Measurements from ENCODE around the gene ZNF80.
"Not testable (repeated sequence)": the region's sequence is repeated elsewhere in the genome, so short reads cannot be mapped to it uniquely, and the experiment has no call there.

Gene ZNF80

DNA sequence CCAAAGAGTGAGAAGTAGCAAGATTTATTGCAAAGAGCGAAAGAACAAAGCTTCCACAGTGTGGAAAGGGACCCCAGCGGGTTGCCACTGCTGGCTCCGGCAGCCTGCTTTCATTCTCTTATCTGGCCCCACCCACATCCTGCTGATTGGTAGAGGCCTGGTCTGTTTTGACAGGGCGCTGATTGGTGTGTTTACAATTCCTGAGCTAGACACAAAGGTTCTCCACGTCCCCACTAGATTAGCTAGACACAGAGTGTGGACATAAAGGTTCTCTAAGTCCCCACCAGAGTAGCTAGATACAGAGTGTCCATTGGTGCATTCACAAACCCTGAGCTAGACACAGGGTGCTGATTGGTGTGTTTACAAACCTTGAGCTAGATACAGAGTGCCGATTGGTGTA lies at the start of gene ZNF80:
Gene ZNF80 (minus strand): TSS at position 101 of the 400 bp plus-strand sequence. CDS start 504 bp downstream, outside the sequence.
- not testable (repeated sequence) for DNase-seq

DNA sequence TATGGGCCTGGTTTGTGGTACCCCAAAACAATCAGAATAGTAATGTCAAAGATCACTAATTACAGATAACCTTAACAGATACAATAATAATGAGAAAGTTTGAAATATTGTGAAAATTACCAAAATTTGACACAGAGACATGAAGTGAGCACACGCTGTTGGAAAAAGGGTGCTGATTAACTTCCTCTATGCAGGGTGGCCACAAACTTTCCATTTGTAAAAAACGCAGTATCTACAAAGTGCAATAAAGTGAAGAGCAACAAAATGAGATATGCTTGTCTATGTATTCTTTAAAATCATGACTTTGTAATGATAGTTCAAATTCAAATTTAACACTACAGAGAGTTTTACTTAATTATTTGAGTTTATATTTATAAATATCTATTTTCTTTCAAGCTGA lies 48.9 kb upstream of the ZNF80 start:
- DNase-seq, result no peak

DNA sequence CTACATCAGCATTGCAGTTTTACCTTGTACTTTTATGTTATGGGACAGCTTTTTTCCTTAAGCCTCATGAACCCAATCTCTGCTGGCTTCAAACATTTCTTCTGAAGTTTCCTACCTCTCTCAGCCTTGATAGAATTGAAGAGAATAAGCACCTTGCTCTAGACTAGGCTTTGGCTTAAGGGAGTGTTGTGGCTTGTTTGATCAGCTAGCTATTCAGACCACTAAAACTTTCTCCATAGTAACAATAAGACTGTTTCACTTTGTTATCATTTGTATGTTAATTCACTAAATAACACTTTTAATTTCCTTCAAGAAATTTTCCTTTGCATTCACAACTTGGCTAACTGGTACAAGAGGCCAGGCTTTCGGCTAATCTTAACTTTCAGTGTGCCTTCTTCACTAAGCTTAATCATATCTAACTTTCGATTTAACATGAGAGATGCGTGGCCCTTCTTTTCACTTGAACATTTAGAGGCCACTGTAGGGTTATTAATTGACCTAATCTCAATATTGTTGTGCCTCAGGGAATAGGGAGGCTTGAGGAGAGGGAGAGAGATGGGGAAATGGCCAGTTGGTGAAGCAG lies 48.4 kb upstream of the ZNF80 start:
- no peak for DNase-seq

DNA sequence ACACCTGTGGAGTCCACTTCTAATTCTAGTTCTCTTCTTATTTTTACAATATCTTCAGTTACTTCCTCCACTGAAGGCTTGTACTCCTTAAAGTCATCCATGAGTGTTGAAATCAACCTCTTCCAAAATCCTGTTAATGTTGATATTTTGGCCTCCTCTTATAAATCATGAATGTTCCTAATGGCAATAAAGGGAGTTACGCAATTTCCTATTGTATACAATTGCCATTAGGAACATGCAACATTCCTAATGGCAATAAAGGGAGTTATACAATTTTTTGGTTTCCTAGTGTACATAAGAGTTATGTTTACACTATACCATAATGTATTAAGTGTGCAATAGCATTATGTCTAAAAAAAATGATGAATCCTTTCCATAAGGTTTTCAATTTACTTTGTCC lies 47.3 kb upstream of the ZNF80 start:
- no peak for DNase-seq

DNA sequence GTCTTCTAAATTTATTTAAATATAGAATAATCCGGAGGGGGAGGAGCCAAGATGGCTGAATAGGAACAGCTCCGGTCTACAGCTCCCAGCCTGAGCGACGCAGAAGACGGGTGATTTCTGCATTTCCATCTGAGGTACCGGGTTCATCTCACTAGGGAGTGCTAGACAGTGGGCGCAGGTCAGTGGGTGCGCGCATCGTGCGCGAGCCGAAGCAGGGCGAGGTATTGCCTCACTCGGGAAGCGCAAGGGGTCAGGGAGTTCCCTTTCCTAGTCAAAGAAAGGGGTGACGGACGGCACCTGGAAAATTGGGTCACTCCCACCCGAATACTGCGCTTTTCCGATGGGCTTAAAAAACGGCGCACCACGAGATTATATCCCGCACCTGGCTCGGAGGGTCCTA lies 39.5 kb upstream of the ZNF80 start:
- DNase-seq, result not testable (repeated sequence)

DNA sequence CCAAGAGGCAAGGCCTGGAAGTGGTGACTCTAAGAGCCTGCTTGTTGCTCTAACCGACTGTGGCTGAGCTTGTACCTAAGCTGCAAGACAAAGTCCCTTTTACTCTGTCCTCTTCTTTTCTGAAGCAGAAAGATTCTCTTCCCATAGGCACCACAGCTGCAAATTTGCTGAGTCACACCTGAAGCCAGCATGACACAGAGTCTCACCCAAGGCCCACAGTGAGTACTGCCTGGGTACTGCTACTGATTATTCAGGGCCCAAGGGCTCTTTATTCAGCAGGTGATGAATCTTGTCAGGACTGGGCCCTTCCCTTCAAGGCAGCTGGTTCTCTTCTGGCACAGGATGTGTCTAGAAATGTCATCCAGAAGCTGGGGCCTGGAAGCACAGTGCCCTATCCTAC lies 37.6 kb upstream of the ZNF80 start:
- DNase-seq, result no peak

DNA sequence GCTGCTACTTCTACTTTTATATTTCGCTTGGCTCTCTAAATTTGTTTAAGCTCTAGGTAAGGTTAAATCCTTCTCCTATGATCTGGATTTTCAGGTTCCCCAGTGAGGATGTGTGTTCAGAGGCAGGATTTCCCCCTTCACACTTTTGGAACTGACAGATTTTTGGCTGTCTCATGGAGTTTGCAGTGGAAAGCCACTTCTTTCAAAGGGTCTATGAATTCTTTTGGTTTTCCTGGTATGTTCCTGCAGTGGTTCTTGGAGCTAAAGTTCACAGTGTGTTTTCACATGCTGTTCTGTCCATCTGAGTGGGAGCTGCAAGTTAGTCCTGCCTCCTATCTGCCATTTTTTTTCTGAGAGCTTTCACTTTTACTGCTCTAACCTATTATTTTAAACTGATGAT lies 34.9 kb upstream of the ZNF80 start:
- DNase-seq, result no peak

DNA sequence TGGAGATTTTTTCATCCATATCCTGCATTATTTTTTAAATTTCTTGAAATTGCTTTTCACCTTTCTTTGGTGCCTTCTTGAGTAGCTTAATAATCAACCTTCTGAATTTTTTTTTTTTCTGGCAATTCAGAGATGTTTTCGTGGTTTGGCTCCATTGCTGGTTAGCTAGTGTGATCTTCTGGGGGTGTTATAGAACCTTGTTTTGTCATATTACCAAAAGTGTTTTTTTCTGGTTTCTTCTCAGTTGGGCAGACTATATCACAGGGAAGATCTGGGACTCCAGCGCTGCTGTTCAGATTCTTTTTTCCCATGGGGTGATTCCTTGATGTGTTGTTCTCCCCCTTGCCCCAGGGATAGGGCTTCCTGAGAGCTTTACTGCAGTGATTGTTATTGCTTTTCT lies 32.6 kb upstream of the ZNF80 start:
- DNase-seq, result no peak

DNA sequence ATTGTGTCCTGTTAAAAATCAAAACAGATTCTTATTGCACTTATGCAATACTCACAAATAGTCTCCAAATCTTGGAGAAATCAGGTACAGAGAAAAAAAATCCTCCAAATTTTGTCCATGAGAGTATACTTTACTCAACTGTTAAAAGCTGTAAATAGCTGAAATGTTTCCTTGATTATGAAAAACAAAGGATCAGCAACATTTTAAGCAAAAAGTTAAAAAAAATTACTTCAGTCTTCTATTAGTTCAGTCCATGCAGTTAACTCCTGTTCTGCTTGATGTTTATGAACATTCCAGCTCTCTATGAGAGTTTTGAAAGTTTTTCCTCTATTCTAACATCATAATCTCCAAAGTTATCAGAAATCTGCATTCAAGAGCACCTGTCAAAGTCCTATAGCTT lies 22.8 kb upstream of the ZNF80 start:
- DNase-seq, result no peak

DNA sequence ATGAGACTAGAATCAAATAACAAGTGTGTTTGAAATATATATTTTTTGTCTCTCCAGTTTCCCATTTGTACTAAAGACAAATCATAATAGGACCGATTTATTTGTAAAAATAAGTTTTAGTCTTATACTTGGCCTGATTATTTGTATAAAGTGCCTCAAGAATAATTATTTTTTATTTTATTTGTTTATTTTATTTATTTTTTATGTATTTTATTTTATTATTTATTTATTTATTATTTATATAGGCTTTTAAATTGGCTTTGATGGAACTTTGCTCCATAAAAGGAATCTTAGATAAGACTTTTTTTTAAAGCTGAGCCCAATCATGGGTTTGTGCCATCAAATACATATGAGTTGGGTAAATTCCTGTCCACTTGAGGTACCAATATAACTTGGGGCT lies 22.2 kb upstream of the ZNF80 start:
- no peak for DNase-seq

DNA sequence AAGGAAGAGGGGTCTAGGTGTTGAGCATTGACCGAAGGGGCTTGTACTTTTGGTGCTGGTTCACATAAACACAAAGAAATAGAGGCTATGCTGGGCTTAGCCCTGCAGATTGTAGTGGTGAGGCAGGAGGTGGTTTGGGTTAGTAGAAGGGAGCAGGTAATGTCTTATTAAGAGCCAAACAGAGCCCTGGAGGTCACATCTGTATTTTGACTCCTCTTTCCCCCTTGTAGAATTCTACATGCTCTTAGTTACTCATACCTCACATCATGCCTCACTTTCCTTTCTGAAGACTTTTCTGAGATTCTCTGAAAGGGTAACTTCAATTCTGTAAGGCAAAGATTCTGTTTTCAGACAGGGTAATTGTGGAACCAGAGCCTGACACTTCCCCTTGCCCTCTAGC lies 16.1 kb upstream of the ZNF80 start:
- no peak for DNase-seq

DNA sequence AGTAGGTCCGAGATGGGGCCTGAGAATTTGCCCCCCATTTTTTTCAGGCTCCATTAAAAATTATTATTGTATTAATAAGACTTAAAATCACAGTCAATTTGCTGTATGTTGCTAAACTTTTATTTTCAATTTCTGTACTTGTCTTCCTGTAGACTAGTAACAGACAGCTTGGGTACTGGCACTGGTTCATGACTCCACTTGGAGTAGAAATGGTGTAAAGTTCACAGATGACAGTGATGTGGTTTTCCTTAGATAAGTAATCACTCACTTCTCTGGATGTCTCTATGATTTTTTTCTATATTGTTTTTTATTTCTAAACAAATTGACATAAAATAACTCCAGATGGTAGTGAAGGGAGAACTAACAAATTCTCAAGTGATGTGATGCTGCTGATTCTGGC lies 15.6 kb upstream of the ZNF80 start:
- DNase-seq, result no peak

DNA sequence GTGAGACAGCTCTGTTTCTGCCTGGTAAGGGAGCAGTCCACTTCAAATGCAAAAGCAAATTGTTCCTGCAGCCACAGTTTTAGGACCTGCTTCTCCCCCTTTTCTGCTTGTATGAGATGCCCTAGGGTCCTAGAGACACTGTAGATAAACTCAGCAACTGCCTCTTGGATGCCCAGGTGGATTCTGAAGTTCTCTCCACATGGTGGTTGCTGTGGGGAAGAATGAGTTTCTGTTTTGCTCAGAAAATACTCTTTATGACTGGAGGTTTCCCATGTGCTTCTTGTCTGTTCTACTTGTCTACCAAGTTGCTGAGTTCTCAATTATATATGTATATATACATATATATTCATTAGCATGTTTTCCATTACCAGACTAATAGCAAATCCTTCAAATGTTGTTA lies 5.6 kb upstream of the ZNF80 start:
- DNase-seq, result no peak

DNA sequence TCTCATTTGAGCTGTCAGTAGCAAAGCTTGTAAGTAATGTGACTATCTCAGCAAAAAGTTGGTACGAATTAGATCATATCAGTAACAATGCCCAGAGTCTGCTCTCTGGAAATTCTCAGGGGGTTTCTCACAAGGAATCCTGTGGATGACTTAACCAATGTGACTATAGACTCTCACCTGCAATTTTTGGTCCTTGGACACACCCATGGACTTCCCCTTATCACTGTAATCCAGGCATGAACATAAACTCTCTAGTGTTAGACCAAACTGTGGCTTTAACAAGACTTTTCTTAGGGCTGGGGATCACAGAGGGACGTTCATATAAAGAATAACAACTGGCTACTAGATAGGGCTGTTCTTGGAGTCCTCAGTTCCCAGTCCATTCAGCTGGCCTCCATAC lies 3.9 kb upstream of the ZNF80 start:
- DNase-seq, result no peak

DNA sequence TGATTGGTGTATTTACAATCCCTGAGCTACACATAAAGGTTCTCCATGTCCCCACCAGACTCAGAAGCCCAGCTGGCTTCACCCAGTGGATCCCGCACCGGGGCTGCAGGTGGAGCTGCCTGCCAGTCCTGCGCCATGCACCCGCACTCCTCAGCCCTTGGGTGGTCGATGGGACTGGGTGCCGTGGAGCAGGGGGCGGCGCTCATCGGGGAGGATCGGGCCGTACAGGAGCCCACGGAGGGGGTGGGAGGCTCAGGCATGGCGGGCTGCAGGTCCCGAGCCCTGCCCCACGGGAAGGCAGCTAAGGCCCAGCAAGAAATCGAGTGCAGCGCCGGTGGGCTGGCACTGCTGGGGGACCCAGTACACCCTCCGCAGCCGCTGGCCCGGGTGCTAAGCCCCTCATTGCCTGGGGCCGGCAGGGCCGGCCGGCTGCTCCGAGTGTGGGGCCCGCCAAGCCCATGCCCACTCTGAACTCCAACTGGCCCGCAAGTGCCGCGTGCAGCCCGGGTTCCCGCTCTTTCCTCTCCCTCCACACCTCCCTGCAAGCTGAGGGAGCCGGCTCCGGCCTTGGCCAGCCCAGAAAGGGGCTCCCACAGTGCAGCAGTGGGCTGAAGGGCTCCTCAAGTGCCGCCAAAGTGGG lies 888 bp upstream of the ZNF80 start:
- not testable (repeated sequence) for DNase-seq

DNA sequence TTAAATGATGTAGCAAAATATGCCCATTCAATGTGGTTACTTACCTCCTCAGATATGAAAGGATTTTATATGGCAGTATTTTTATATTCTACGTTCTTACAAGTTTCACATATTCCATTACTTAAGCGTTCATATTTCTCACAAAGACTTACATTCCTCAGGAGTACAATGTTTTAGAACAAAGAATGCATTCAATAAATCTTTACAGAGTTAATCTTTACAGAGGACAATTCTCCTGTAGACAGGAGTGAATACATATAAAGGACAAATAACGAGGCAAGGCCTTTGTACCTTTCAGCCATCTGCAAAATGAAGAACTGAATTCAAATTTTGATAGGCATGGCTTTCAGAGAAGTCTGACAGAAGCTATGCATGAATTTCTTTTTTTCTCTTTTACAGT lies 1.9 kb downstream of the ZNF80 start:
- DNase-seq, result no peak

DNA sequence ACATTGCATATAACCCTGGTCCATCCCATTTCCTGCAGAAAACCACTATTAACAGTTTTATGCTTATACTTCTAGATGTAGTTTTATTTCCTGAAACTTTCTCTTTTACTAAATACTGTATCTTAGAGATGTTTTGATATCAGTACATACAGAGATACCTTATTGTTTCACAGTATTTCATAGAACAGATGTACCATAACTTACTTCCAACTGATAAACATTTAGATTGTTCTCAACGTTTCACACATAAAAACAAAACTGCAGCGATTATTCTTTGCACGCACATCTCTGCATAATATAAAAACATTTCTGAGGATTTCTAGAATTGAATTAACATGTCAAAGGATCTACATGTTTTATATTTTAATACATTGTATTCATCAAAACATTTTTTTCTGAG lies 2.6 kb downstream of the ZNF80 start:
- DNase-seq, result no peak

DNA sequence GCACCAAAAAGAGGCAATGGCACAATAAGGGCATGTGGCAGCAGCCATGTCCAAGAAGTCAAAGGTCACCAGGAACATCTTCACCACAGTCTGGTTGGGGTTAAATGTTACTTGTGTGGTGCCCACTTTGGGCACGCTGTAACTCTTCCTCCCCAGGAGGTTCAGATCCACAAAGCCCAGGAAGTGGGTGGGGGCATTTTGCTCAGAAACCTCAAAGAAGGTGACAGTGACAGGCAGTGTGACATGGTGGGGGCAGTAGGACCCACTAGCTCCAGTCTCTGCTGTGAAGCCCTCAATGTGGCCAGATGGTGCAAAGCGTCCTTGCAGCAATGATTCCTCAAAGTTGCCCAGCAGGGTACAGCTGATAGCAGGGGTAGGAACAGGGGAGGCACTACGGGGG lies 5.8 kb downstream of the ZNF80 start:
- DNase-seq, result no peak

DNA sequence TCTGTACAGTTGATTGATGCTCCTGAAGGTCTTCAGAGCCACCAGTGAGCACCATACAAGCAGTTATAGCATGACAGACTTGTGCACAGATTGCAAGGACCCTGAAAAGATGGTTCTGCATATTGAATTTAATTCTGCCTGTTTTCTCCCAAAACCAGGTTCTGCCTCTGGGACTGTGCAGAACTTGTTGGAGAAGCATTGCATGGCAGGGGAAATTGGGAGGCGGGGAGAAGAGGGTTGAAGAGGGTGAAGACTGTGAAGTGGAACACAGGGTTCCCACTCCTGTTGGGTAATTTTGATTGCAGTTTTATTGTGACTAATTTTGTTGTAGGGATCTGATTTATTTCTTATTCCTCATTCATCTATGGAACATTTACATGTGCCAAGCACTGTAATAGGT lies 10.3 kb downstream of the ZNF80 start:
- DNase-seq, result no peak

DNA sequence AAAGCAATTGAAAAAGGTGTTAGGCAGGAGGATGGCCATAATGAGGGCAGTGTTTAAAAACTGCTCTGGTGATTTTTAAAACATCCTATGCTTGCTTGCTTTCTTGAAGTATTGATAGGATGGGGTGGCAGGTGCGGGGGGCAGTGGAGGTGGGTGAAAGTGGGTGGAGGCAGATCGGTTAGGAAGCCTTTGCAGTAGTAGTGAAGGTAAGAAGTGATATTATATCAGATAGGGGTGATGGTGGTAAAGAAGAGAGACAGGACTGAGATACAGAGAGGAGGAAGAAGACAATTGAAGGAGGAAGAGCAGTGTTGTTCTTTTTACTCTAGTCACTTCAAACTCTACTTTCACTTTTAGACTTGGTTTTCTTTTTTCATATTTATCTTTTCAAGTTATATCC lies 11.1 kb downstream of the ZNF80 start:
- DNase-seq, result no peak

DNA sequence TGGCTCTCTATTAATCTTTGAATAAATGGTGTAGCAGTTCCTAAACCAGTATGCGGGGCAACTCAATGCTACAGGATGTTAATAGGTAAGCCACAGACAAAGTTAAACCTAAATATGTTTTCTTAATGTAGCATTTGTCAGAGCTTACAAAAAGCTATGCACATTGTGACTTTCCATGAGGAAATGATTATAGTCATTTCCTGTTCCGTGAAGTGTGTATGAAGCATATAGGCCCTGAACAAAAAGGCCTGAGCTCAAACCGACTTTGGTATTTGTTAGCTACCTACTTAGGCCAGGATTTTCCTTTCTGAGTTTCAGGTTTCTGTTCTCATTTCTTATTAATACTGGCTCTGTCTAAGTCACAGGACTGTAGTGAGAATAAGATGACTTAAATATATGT lies 14.2 kb downstream of the ZNF80 start:
- DNase-seq, result no peak

DNA sequence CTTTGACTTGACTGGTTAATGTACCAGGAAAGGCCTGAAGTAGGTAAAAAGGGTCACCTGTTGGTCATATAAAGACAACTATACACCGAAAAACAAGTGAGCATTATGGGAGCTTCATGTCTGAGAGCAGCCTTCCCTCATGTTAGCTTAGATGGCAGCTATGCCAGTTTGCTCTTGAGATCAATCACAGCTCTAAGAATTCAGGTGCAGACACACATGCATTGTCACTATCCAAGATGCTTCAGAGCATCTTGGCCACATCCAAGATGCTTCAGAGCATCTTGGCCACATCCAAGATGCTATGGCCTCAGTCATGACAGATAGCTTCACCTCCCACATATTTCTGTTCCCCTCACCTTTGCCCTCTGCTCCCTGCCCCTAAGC lies 15.5 kb downstream of the ZNF80 start:
- no peak for DNase-seq

DNA sequence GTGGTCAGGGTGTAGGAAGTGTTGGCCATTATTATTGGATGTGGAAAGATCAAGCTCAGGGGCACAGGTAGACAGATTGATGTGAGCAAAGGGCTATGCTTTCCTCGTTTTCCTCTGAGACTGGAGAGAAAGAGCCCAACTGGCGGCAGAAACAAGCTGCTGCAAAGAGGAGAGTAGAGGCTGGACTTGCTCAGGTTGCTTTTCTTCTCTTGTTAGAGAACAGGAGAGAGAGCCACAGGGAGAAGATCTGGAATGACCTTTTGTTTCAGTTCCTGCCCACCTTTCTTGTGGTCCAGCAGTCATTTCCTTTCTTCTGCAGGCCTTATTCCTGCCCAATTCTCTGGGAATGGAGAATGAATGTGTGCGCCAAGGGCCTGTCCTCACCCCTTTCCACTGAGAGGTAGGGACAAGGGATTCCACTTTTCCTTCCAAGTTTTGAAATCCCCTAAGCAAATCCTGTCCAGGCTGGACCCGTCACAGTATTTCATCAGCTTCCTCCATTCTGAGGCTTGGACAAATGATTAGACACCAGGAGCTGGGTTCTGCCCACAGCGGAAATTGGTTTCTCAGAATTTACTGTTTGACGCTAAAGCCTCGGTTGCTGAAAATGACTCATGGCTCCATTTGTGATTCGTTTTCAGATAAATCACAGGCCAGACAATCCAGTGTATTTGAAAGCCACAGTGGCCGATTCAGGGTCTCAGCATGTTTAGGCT lies 16.1 kb downstream of the ZNF80 start:
- DNase-seq, result no peak

DNA sequence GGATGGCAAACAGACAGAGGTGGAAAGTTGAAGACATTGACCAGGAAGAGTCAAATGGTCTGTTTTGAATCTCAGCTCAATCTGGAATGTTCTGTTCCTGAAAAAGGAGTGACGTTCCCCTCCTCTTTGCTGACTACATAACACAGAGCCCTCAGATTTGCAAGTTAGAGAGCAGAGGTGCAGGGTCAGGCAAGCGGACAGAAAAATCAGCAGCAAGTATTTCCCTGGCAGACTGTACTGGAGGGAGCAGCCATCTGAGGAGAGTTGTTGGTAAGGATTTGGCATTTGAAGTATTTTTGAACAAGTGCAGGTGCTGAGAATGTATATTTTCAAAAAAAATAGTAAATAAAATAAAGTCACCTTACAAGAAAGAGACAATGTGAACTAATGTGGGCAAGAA lies 17.6 kb downstream of the ZNF80 start:
- no peak for DNase-seq

Measured in Kasumi-1 (cell line).